HTR-8/SVneo (cell line): ENCODE results near the gene HNRNPAB.
"Not testable (repeated sequence)": the region's sequence is repeated elsewhere in the genome, so short reads cannot be mapped to it uniquely, and the experiment has no call there.

Experiments
- DNase-seq: peaks from one replicate; pipeline ENCODE4 v3.0.0; 2011; ENCODE audit warnings: low spot score, mixed read lengths; ENCODE audit not compliant: insufficient read length
- FAIRE-seq: peaks from 2 replicates; lab custom pipeline; 2011; peaks lifted over from hg19 to GRCh38; lab: Jason Lieb, UNC

HNRNPAB gene

GRCh38 chr5:178240341-178240741 lies 36.0 kb downstream of the HNRNPAB start:
- DNase-seq: no peak
- FAIRE-seq: no peak

GRCh38 chr5:178240766-178241165 lies 36.4 kb downstream of the HNRNPAB start:
- FAIRE-seq: no peak
- DNase-seq: no peak

GRCh38 chr5:178241231-178241663 lies 36.9 kb downstream of the HNRNPAB start:
- DNase-seq (no peak), FAIRE-seq (no peak)

GRCh38 chr5:178241688-178242231 lies 37.4 kb downstream of the HNRNPAB start:
- FAIRE-seq (no peak), DNase-seq (no peak)

GRCh38 chr5:178242416-178242815 lies 38.1 kb downstream of the HNRNPAB start:
- FAIRE-seq (no peak), DNase-seq (no peak)

- FAIRE-seq (no peak), DNase-seq (no peak)
These were observed 40.2 kb downstream of the HNRNPAB start for GRCh38 chr5:178244576-178244975.

- no peak for FAIRE-seq
- no peak for DNase-seq
These were observed 41.1 kb downstream of the HNRNPAB start for GRCh38 chr5:178245389-178245788.

GRCh38 chr5:178246624-178247279 lies 42.4 kb downstream of the HNRNPAB start:
- no peak for FAIRE-seq
- DNase-seq: no peak

GRCh38 chr5:178247481-178248456 lies 43.4 kb downstream of the HNRNPAB start:
- FAIRE-seq (no peak), DNase-seq (no peak)

- DNase-seq (no peak), FAIRE-seq (no peak)
These were observed 44.4 kb downstream of the HNRNPAB start for GRCh38 chr5:178248750-178249149.

GRCh38 chr5:178249191-178249989 lies 45.1 kb downstream of the HNRNPAB start:
- DNase-seq (no peak), FAIRE-seq (no peak)

GRCh38 chr5:178250263-178250662 lies 45.9 kb downstream of the HNRNPAB start:
- no peak for DNase-seq
- FAIRE-seq: no peak

GRCh38 chr5:178252258-178252657 lies 47.9 kb downstream of the HNRNPAB start:
- FAIRE-seq: no peak

GRCh38 chr5:178253632-178254031 lies 49.3 kb downstream of the HNRNPAB start:
- FAIRE-seq, DNase-seq: not testable (repeated sequence)

More at GRCh38 chr5:178252258-178252657, 47.9 kb downstream of the HNRNPAB start:
- DNase-seq: no peak

- no peak for FAIRE-seq
- no peak for DNase-seq
These were observed 52.4 kb downstream of the HNRNPAB start for GRCh38 chr5:178256746-178257145.

GRCh38 chr5:178257650-178258049 lies 53.3 kb downstream of the HNRNPAB start:
- FAIRE-seq (no peak), DNase-seq (no peak)

GRCh38 chr5:178259623-178260536 lies 55.5 kb downstream of the HNRNPAB start:
- no peak for DNase-seq
- no peak for FAIRE-seq
